ENCODE data around the gene MYL3. TPM values are rescaled to one million over a fixed set of nuclear protein-coding genes. Genes with fewer than 3 reads are reported as not detected.

MYL3 gene
- total RNA-seq, 1 experiment from 2014 or later: not detected

GRCh38 chr3:46869440-46869839 lies 6.2 kb upstream of the MYL3 start:
- Histone ChIP-seq H3K4me3 (no peak overlapping the region), H4K20me1 (ENCODE audit: insufficient read depth) (no peaks in the 10 kb centered on the region), H3K27me3 (ENCODE audit: insufficient read depth, low read depth) (no peaks in the 10 kb centered on the region), H3K9me3 (ENCODE audit: insufficient read depth, low read depth) (no peaks in the 10 kb centered on the region), H3K4me2 (no peak overlapping the region), H3K79me2 (ENCODE audit: low read depth) (no peaks in the 10 kb centered on the region), H3K36me3 (ENCODE audit: low read depth) (no peaks in the 10 kb centered on the region), H3F3A (ENCODE audit: insufficient read depth, low read depth) (no peaks in the 10 kb centered on the region), H3K27ac (no peak overlapping the region), H3K9me2 (ENCODE audit: insufficient read depth) (no peaks in the 10 kb centered on the region), H2AFZ (no peak overlapping the region), H3K4me1 (replicated peaks; ENCODE audit: insufficient read depth) (no peaks in the 10 kb centered on the region)
- intact Hi-C loops (cut with micrococcal nuclease; ENCODE audit: unreplicated experiment): loop anchor here (10.0 kb wide), 1 partner anchor 455 kb away; no protein-coding TSS in a partner anchor
- no peak for DNase-seq
- ChIA-PET POLR2A (ENCODE audit: unreplicated experiment) (no interaction called here), CTCF (no interaction called here)
- TF ChIP-seq CTCF (conservative IDR thresholded peaks at IDR 0.05): no peak
- no peak for TF ChIP-seq EZH2 (IDR thresholded peaks at IDR 0.05; ENCODE audit: low read depth)
- BruUV-seq (replicated peaks): no TSS peak

- POLR2A ChIA-PET (ENCODE audit: unreplicated experiment): no interaction called here
- TF ChIP-seq EZH2 (IDR thresholded peaks at IDR 0.05; ENCODE audit: low read depth) (no peak), CTCF (conservative IDR thresholded peaks at IDR 0.05) (no peak)
- no peaks in the 10 kb centered on the region for H3F3A ChIP-seq (ENCODE audit: insufficient read depth, low read depth)
- no peaks in the 10 kb centered on the region for H3K9me3 ChIP-seq (ENCODE audit: insufficient read depth, low read depth)
- no peaks in the 10 kb centered on the region for H3K4me1 ChIP-seq (replicated peaks; ENCODE audit: insufficient read depth)
- intact Hi-C loops (cut with micrococcal nuclease; ENCODE audit: unreplicated experiment): loop anchor here (10.0 kb wide), 1 partner anchor 456 kb away; no protein-coding TSS in a partner anchor
- no peaks in the 10 kb centered on the region for H3K9me2 ChIP-seq (ENCODE audit: insufficient read depth)
- no peaks in the 10 kb centered on the region for H4K20me1 ChIP-seq (ENCODE audit: insufficient read depth)
- no peak overlapping the region for H3K4me3 ChIP-seq
- H3K27me3 ChIP-seq (ENCODE audit: insufficient read depth, low read depth): no peaks in the 10 kb centered on the region
- no peak overlapping the region for H3K27ac ChIP-seq
- H2AFZ ChIP-seq: no peak overlapping the region
- no peak for DNase-seq
- no peaks in the 10 kb centered on the region for H3K36me3 ChIP-seq (ENCODE audit: low read depth)
- CTCF ChIA-PET: no interaction called here
- no peaks in the 10 kb centered on the region for H3K79me2 ChIP-seq (ENCODE audit: low read depth)
- no peak overlapping the region for H3K4me2 ChIP-seq
- no TSS peak for BruUV-seq (replicated peaks)
Observed at GRCh38 chr3:46868948-46869347, 5.7 kb upstream of the MYL3 start.

- Histone ChIP-seq H3K27ac (no peak overlapping the region), H3K9me3 (ENCODE audit: insufficient read depth, low read depth) (no peaks in the 10 kb centered on the region), H3K36me3 (ENCODE audit: low read depth) (no peaks in the 10 kb centered on the region), H3K4me2 (no peak overlapping the region), H3K79me2 (ENCODE audit: low read depth) (no peaks in the 10 kb centered on the region), H3K27me3 (ENCODE audit: insufficient read depth, low read depth) (no peaks in the 10 kb centered on the region), H3K4me3 (no peak overlapping the region), H3K4me1 (replicated peaks; ENCODE audit: insufficient read depth) (no peaks in the 10 kb centered on the region), H2AFZ (no peak overlapping the region), H4K20me1 (ENCODE audit: insufficient read depth) (no peaks in the 10 kb centered on the region), H3K9me2 (ENCODE audit: insufficient read depth) (no peaks in the 10 kb centered on the region), H3F3A (ENCODE audit: insufficient read depth, low read depth) (no peaks in the 10 kb centered on the region)
- CTCF ChIA-PET: no interaction called here
- TF ChIP-seq EZH2 (IDR thresholded peaks at IDR 0.05; ENCODE audit: low read depth): no peak
- TF ChIP-seq CTCF (conservative IDR thresholded peaks at IDR 0.05): no peak
- BruUV-seq (replicated peaks): no TSS peak
- POLR2A ChIA-PET (ENCODE audit: unreplicated experiment): no interaction called here
- no peak for DNase-seq
- intact Hi-C loops (cut with micrococcal nuclease; ENCODE audit: unreplicated experiment): loop anchor here (10.0 kb wide), 1 partner anchor 457 kb away; no protein-coding TSS in a partner anchor
Observed at GRCh38 chr3:46868287-46868686, 5.0 kb upstream of the MYL3 start.
